ENCODE results near the gene LRRC36.
A peak's percentile ranks its signal among the peaks of the same experiment; 100 is the strongest.

The LRRC36 gene

GRCh38 chr16:67326472-67327309 is at the start of gene LRRC36, which contains the start of gene KCTD19:
Gene LRRC36 (plus strand): TSS chr16:67326815. CDS start chr16:67326863, 48 bp downstream.
Gene KCTD19 (minus strand): TSS chr16:67326741. CDS start chr16:67326707, 34 bp downstream.
- no peak for DNase-seq

- peak; percentile 25 for DNase-seq
Measured at GRCh38 chr16:67277294-67277998, 49.2 kb upstream of the LRRC36 start.

- no peak for DNase-seq
Measured at GRCh38 chr16:67277999-67278772, 48.4 kb upstream of the LRRC36 start.

- no peak for DNase-seq
Measured at GRCh38 chr16:67278773-67279295, 47.8 kb upstream of the LRRC36 start.

GRCh38 chr16:67279296-67280089 is 47.1 kb upstream of the LRRC36 start, which contains the start of gene PLEKHG4:
Gene PLEKHG4 (plus strand): TSS chr16:67279532. CDS start chr16:67280045, 513 bp downstream.
- DNase-seq: peak; percentile 73

GRCh38 chr16:67280090-67281015 is 46.3 kb upstream of the LRRC36 start:
- no peak for DNase-seq

- DNase-seq: no peak
Measured at GRCh38 chr16:67281536-67282446, 44.8 kb upstream of the LRRC36 start.

- DNase-seq: no peak
Measured at GRCh38 chr16:67282447-67282805, 44.2 kb upstream of the LRRC36 start.

GRCh38 chr16:67283039-67283825 is 43.4 kb upstream of the LRRC36 start:
- peak; percentile 62 for DNase-seq

- no peak for DNase-seq
Measured at GRCh38 chr16:67283826-67284555, 42.6 kb upstream of the LRRC36 start.

- no peak for DNase-seq
Measured at GRCh38 chr16:67284699-67285646, 41.6 kb upstream of the LRRC36 start.

- DNase-seq: no peak
Measured at GRCh38 chr16:67286441-67287235, 40.0 kb upstream of the LRRC36 start.

- DNase-seq: no peak
Measured at GRCh38 chr16:67287960-67288359, 38.7 kb upstream of the LRRC36 start.

- DNase-seq: no peak
Measured at GRCh38 chr16:67291461-67291860, 35.2 kb upstream of the LRRC36 start.

GRCh38 chr16:67294171-67294757 is 32.4 kb upstream of the LRRC36 start:
- no peak for DNase-seq

- DNase-seq: no peak
Measured at GRCh38 chr16:67294938-67295361, 31.7 kb upstream of the LRRC36 start.
